Renal pelvis (tissue), 12 donors: ENCODE data around the gene DSG1. TPM values are rescaled to one million over a fixed set of nuclear protein-coding genes. Genes with fewer than 3 reads are reported as not detected.
A peak's percentile ranks its signal among the peaks of the same experiment; 100 is the strongest.
"Not testable (repeated sequence)": the region's sequence is repeated elsewhere in the genome, so short reads cannot be mapped to it uniquely, and the experiment has no call there.

ENCODE experiments used
- DNase-seq: peaks from one replicate; pipeline ENCODE4 v3.0.0-alpha.2; 2013
- long read RNA-seq, 16 experiments: transcript quantifications; one replicate each; lab custom pipeline, GENCODE V29; 2026
- polyA plus RNA-seq, 3 donors: library from polyadenylated mRNA; unstranded; fragments of 120-200 nt; gene quantifications; one replicate each; pipeline ENCODE4 v1.2.1, GENCODE V29; 2013; ENCODE audit not compliant: insufficient read length in 3 of 3

DSG1 gene
- under 1 TPM; 0.09 to 0.12 (median 0.10) TPM for polyA plus RNA-seq
- long read RNA-seq, donor 1: 0 reads
- long read RNA-seq, donor 2: 0 reads
- long read RNA-seq, donor 3: 0 reads
- long read RNA-seq, donor 4: 0 reads
- long read RNA-seq, donor 5: 0 reads
- long read RNA-seq, donor 6: 0 reads
- long read RNA-seq, donor 7: 0 reads
- long read RNA-seq, donor 8: 0 reads
- long read RNA-seq, donor 9: 0 reads
- long read RNA-seq, donor 10: 0 reads
- long read RNA-seq, donor 11: 0 reads
- long read RNA-seq, donor 12: 0 reads
- long read RNA-seq, donor 13: 0 reads
- long read RNA-seq, donor 14: 0 reads
- long read RNA-seq, donor 15: 0 reads
- long read RNA-seq, donor 16: 0 reads

- no peak for DNase-seq
Measured at GRCh38 chr18:31317860-31318259, at the start of gene DSG1. Gene DSG1 (plus strand): TSS chr18:31318160. CDS start chr18:31318301, 141 bp downstream.

GRCh38 chr18:31268985-31269406 is 49.0 kb upstream of the DSG1 start:
- DNase-seq: no peak

GRCh38 chr18:31269566-31269965 is 48.4 kb upstream of the DSG1 start:
- no peak for DNase-seq

- no peak for DNase-seq
Measured at GRCh38 chr18:31270578-31270977, 47.4 kb upstream of the DSG1 start.

- DNase-seq: no peak
Measured at GRCh38 chr18:31273812-31274527, 44.0 kb upstream of the DSG1 start.

GRCh38 chr18:31274931-31275330 is 43.0 kb upstream of the DSG1 start:
- DNase-seq: no peak

GRCh38 chr18:31275722-31276463 is 42.1 kb upstream of the DSG1 start:
- DNase-seq: no peak

- DNase-seq: no peak
Measured at GRCh38 chr18:31278609-31279071, 39.3 kb upstream of the DSG1 start.

- DNase-seq: no peak
Measured at GRCh38 chr18:31280502-31280901, 37.5 kb upstream of the DSG1 start.

GRCh38 chr18:31281437-31281836 is 36.5 kb upstream of the DSG1 start:
- DNase-seq: no peak

GRCh38 chr18:31289446-31289845 is 28.5 kb upstream of the DSG1 start:
- DNase-seq: not testable (repeated sequence)

- no peak for DNase-seq
Measured at GRCh38 chr18:31291688-31292087, 26.3 kb upstream of the DSG1 start.

- DNase-seq: no peak
Measured at GRCh38 chr18:31294199-31294747, 23.7 kb upstream of the DSG1 start.

- no peak for DNase-seq
Measured at GRCh38 chr18:31297248-31297647, 20.7 kb upstream of the DSG1 start.

GRCh38 chr18:31301201-31301655 is 16.7 kb upstream of the DSG1 start:
- no peak for DNase-seq

- no peak for DNase-seq
Measured at GRCh38 chr18:31302991-31303390, 15.0 kb upstream of the DSG1 start.

- DNase-seq: no peak
Measured at GRCh38 chr18:31303771-31304170, 14.2 kb upstream of the DSG1 start.

GRCh38 chr18:31309115-31309514 is 8.8 kb upstream of the DSG1 start:
- no peak for DNase-seq

GRCh38 chr18:31316974-31317373 is 986 bp upstream of the DSG1 start:
- no peak for DNase-seq

- no peak for DNase-seq
Measured at GRCh38 chr18:31321719-31322118, 3.8 kb downstream of the DSG1 start.

GRCh38 chr18:31325051-31325450 is 7.1 kb downstream of the DSG1 start:
- peak; percentile 16 for DNase-seq

GRCh38 chr18:31329787-31330438 is 12.0 kb downstream of the DSG1 start:
- DNase-seq: no peak
